ENCODE data around the gene LGI4.

DNA sequence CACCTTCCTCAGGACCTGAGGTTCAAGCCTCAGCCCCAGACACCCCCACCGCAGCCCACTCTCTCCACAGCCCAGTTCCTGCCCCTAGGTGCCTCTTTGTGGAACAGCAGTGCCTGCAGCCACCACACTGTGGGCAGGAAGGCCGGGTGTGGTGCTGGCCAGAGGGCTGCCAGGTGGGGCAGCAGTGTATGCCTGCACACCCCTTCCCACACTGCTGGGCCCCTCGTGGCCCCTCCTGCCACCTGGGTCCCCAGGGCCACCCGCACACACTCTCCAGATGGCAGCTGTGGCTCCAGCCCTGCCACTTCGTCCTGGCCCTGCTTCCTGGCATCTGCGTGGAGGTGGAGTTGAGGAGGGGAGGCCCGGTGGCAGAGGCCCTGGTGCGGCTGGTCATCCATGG, 58.2 kb downstream of the LGI4 start:
- TF ChIP-seq, protein P1, sequence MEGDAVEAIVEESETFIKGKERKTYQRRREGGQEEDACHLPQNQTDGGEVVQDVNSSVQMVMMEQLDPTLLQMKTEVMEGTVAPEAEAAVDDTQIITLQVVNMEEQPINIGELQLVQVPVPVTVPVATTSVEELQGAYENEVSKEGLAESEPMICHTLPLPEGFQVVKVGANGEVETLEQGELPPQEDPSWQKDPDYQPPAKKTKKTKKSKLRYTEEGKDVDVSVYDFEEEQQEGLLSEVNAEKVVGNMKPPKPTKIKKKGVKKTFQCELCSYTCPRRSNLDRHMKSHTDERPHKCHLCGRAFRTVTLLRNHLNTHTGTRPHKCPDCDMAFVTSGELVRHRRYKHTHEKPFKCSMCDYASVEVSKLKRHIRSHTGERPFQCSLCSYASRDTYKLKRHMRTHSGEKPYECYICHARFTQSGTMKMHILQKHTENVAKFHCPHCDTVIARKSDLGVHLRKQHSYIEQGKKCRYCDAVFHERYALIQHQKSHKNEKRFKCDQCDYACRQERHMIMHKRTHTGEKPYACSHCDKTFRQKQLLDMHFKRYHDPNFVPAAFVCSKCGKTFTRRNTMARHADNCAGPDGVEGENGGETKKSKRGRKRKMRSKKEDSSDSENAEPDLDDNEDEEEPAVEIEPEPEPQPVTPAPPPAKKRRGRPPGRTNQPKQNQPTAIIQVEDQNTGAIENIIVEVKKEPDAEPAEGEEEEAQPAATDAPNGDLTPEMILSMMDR (IDR thresholded peaks at IDR 0.05; ENCODE audit: low read length): no peak
- TF ChIP-seq EZH2 (optimal IDR thresholded peaks at IDR 0.05; ENCODE audit: low read depth, low read length): no peak
